ENCODE results near the gene CARD10. TPM values are rescaled to one million over a fixed set of nuclear protein-coding genes. Genes with fewer than 3 reads are reported as not detected.

CARD10 gene
- total RNA-seq, 1 experiment from 2014 or later, result 17.7 TPM

- no peaks in the 10 kb centered on the region for H3K79me2 ChIP-seq (ENCODE audit: insufficient read depth, low read length)
- no peak overlapping the region for H2BK20ac ChIP-seq (ENCODE audit: low read depth, low read length, poor library complexity, severe bottlenecking)
- no peak overlapping the region for H3K4me2 ChIP-seq (ENCODE audit: insufficient read depth, insufficient read length, low read length)
- WGBS (ENCODE audit: extremely low coverage, insufficient read length, low lambda C conversion rate), result no CpG with 5 or more reads among the region's 10 CpGs
- no peak overlapping the region for H2BK5ac ChIP-seq (ENCODE audit: insufficient read length, low read length)
- no peaks in the 10 kb centered on the region for H3K23me2 ChIP-seq (ENCODE audit: insufficient read length, low read depth, low read length, poor library complexity, severe bottlenecking)
- no peak overlapping the region for H2BK15ac ChIP-seq (ENCODE audit: low read depth, low read length)
- H4K91ac ChIP-seq (ENCODE audit: insufficient read length, low read depth, low read length), result no peak overlapping the region
- no peak overlapping the region for H4K8ac ChIP-seq (replicated peaks; ENCODE audit: insufficient read length, low read depth, low read length)
- no peak overlapping the region for H3K27ac ChIP-seq (ENCODE audit: insufficient read length, low read depth, low read length)
- H3K18ac ChIP-seq (ENCODE audit: insufficient read length, low read depth, low read length), result no peak overlapping the region
- no peak overlapping the region for H3K14ac ChIP-seq (ENCODE audit: insufficient read depth, low read length)
- H3K4me1 ChIP-seq (ENCODE audit: insufficient read depth, low read length), result no peaks in the 10 kb centered on the region
- H3K9me3 ChIP-seq (ENCODE audit: control insufficient read depth, low read depth, low read length), result no peaks in the 10 kb centered on the region
- H3K23ac ChIP-seq (ENCODE audit: insufficient read length, low read depth, low read length), result no peak overlapping the region
- no peak for TF ChIP-seq CTCF (conservative IDR thresholded peaks at IDR 0.05)
- no peak overlapping the region for H2BK120ac ChIP-seq (ENCODE audit: low read depth, low read length, poor library complexity, severe bottlenecking)
- no peak overlapping the region for H2AK5ac ChIP-seq (ENCODE audit: insufficient read length, low read length)
- no peak overlapping the region for H3K9ac ChIP-seq (ENCODE audit: extremely low read depth, insufficient read length, low read length)
- no peak overlapping the region for H4K5ac ChIP-seq (ENCODE audit: insufficient read length, low read depth, low read length)
- H3K4me3 Mint-ChIP-seq, result no peak overlapping the region
- no peak overlapping the region for H3K4ac ChIP-seq (ENCODE audit: low read depth, low read length)
- no peak overlapping the region for H2AFZ ChIP-seq (ENCODE audit: low read length)
- no peaks in the 10 kb centered on the region for H3K79me1 ChIP-seq (ENCODE audit: insufficient read depth, low read depth, low read length, poor library complexity, severe bottlenecking)
- peaks cover 0 to 7% of the 10 kb centered on the region in 2 experiments; a peak in 2 of 4 replicates for H3K4me1 Mint-ChIP-seq
- no peaks in the 10 kb centered on the region for H3K9me3 Mint-ChIP-seq
- H3K56ac ChIP-seq (ENCODE audit: insufficient read length, low read depth, low read length), result no peak overlapping the region
- H3K36me3 Mint-ChIP-seq (ENCODE audit: insufficient read depth in 1 of 3, low read depth in 3 of 3), result no peaks in the 10 kb centered on the region
- no peaks in the 10 kb centered on the region for H3K27me3 ChIP-seq (ENCODE audit: insufficient read depth, low read length)
- H2BK12ac ChIP-seq (ENCODE audit: insufficient read length, low read depth, low read length), result no peak overlapping the region
- H3K27ac Mint-ChIP-seq, result no peak overlapping the region
- no peaks in the 10 kb centered on the region for H4K20me1 ChIP-seq (ENCODE audit: control insufficient read depth, insufficient read depth, insufficient read length)
- H3T11ph ChIP-seq (ENCODE audit: low read length), result no peak overlapping the region
- peaks cover 29% of the 10 kb centered on the region for H3K27me3 Mint-ChIP-seq (ENCODE audit: low read depth)
- no peak for DNase-seq
These were observed 6.0 kb upstream of the CARD10 start for GRCh38 chr22:37525073-37525745.
